GM18526 (cell line): ENCODE data around the gene PACS1.

Experiments
- POLR2A ChIP-seq: IDR thresholded peaks from 3 replicates; pipeline ENCODE4 v1.6.1; 2011; ENCODE audit not compliant: insufficient read length; ENCODE audit errors: extremely low read depth

Gene PACS1

GRCh38 chr11:66247801-66248200 is 177.7 kb downstream of the PACS1 start:
- TF ChIP-seq POLR2A: no peak

GRCh38 chr11:66248903-66249302 is 178.8 kb downstream of the PACS1 start:
- TF ChIP-seq POLR2A: no peak

- TF ChIP-seq POLR2A: no peak
Observed at GRCh38 chr11:66251809-66252208, 181.7 kb downstream of the PACS1 start.

- TF ChIP-seq POLR2A: no peak
Observed at GRCh38 chr11:66258473-66258893, 188.4 kb downstream of the PACS1 start.

GRCh38 chr11:66259225-66259624 is 189.2 kb downstream of the PACS1 start:
- no peak for TF ChIP-seq POLR2A

GRCh38 chr11:66259956-66260355 is 189.9 kb downstream of the PACS1 start:
- no peak for TF ChIP-seq POLR2A

- TF ChIP-seq POLR2A: no peak
Observed at GRCh38 chr11:66261578-66261977, 191.5 kb downstream of the PACS1 start.

GRCh38 chr11:66262191-66262590 is 192.1 kb downstream of the PACS1 start:
- TF ChIP-seq POLR2A: no peak

- TF ChIP-seq POLR2A: no peak
Observed at GRCh38 chr11:66262696-66263095, 192.6 kb downstream of the PACS1 start.

- TF ChIP-seq POLR2A: no peak
Observed at GRCh38 chr11:66263231-66263630, 193.2 kb downstream of the PACS1 start.

- TF ChIP-seq POLR2A: no peak
Observed at GRCh38 chr11:66263785-66264184, 193.7 kb downstream of the PACS1 start.

- TF ChIP-seq POLR2A: no peak
Observed at GRCh38 chr11:66264383-66264782, 194.3 kb downstream of the PACS1 start.

- TF ChIP-seq POLR2A: no peak
Observed at GRCh38 chr11:66264914-66265313, 194.8 kb downstream of the PACS1 start.

- TF ChIP-seq POLR2A: no peak
Observed at GRCh38 chr11:66265531-66266377, 195.7 kb downstream of the PACS1 start.

- TF ChIP-seq POLR2A: no peak
Observed at GRCh38 chr11:66266378-66267038, 196.4 kb downstream of the PACS1 start.

GRCh38 chr11:66267039-66267378 is 196.9 kb downstream of the PACS1 start:
- TF ChIP-seq POLR2A: no peak
